Endodermal cell (in vitro differentiated cells): ENCODE measurements around the gene SFTPD. TPM values are rescaled to one million over a fixed set of nuclear protein-coding genes. Genes with fewer than 3 reads are reported as not detected.
"Not testable (repeated sequence)": the region's sequence is repeated elsewhere in the genome, so short reads cannot be mapped to it uniquely, and the experiment has no call there.

Experiments
- DNase-seq: peaks from one replicate; pipeline ENCODE4 v3.0.0-alpha.2; 2017
- H3K27ac ChIP-seq: 2 replicates; pipeline ENCODE4 v1.5.1; 2013; ENCODE audit warnings: mild to moderate bottlenecking, low read depth, low read length, moderate library complexity
- H3K27me3 ChIP-seq: 2 replicates; pipeline ENCODE4 v1.6.1; 2013; ENCODE audit warnings: mild to moderate bottlenecking, low read length, moderate library complexity; ENCODE audit not compliant: insufficient read depth, control insufficient read depth, poor library complexity, severe bottlenecking
- H3K36me3 ChIP-seq: 2 replicates; pipeline ENCODE4 v1.7.0; 2013; ENCODE audit warnings: mild to moderate bottlenecking, low read length, moderate library complexity; ENCODE audit not compliant: control insufficient read depth, insufficient read depth
- H3K4me1 ChIP-seq: one replicate; pipeline ENCODE4 v1.7.0; 2013; ENCODE audit warnings: low read length; ENCODE audit not compliant: control insufficient read depth, insufficient read depth
- H3K4me3 ChIP-seq: 2 replicates; pipeline ENCODE4 v1.5.1; 2013; ENCODE audit warnings: mild to moderate bottlenecking, low read length, moderate library complexity
- H3K9ac ChIP-seq: 2 replicates; pipeline ENCODE4 v1.6.1; 2013; ENCODE audit warnings: mild to moderate bottlenecking, low read length, moderate library complexity; ENCODE audit not compliant: poor library complexity, severe bottlenecking; ENCODE audit errors: extremely low read depth
- H3K9me3 ChIP-seq: 2 replicates; pipeline ENCODE4 v1.6.1; 2013; ENCODE audit warnings: mild to moderate bottlenecking, low read length, moderate library complexity; ENCODE audit not compliant: control insufficient read depth
- H3K27ac Mint-ChIP-seq: 2 replicates; pipeline ENCODE4 v1.8.0; 2020; ENCODE audit warnings: mixed read lengths
- H3K27me3 Mint-ChIP-seq: 2 replicates; pipeline ENCODE4 v1.8.0; 2021; ENCODE audit warnings: mild to moderate bottlenecking, mixed read lengths; ENCODE audit not compliant: insufficient read depth
- H3K36me3 Mint-ChIP-seq: 2 replicates; pipeline ENCODE4 v1.8.0; 2020; ENCODE audit warnings: low read depth, mixed read lengths
- H3K4me1 Mint-ChIP-seq: 2 replicates; pipeline ENCODE4 v1.8.0; 2020; ENCODE audit warnings: mixed read lengths
- H3K4me3 Mint-ChIP-seq: 2 replicates; pipeline ENCODE4 v1.8.0; 2020; ENCODE audit warnings: mild to moderate bottlenecking, moderate library complexity, mixed read lengths
- H3K9me3 Mint-ChIP-seq: 2 replicates; pipeline ENCODE4 v1.8.0; 2020; ENCODE audit warnings: mild to moderate bottlenecking, mixed read lengths
- CTCF ChIP-seq: fragments of 200-600 bp; sonication (generic); conservative IDR thresholded peaks from 2 replicates; pipeline ENCODE4 v1.5.0; 2021; ENCODE audit warnings: antibody characterized with exemption, mild to moderate bottlenecking
- WGBS, 2 experiments: methylation state at CpG; one replicate each; pipeline versions ENCODE4 v1.1.5 to v1.1.7; 2013; ENCODE audit warnings: missing lambda C conversion rate in 2 of 2, mixed read lengths in 1 of 2; ENCODE audit not compliant: insufficient coverage in 1 of 2, insufficient read length in 1 of 2; 5-methylcytosine and 5-hydroxymethylcytosine counted together
- total RNA-seq, 2 donors: library from RNA; stranded (reverse); fragmentation: NEBNext Ultra II Directional in 1 of 2; extraction: Animal tissue kit (Norgen Biotek cat#: 25700) in 1 of 2; gene quantifications; 2 replicates in 1 of 2; 3 replicates in 1 of 2; pipeline ENCODE4 v1.2.1, GENCODE V29; 2021

SFTPD gene
- total RNA-seq, 2 donors from 2014 or later, result 0.42 to 0.86 TPM

GRCh38 chr10:79923145-79923544 lies 25.8 kb downstream of the SFTPD start:
- Mint-ChIP-seq H3K4me3 (no peak overlapping the region), H3K9me3 (peaks cover 12% of the 10 kb centered on the region), H3K4me1 (no peaks in the 10 kb centered on the region), H3K36me3 (peaks cover 11% of the 10 kb centered on the region), H3K27me3 (peaks cover 5% of the 10 kb centered on the region), H3K27ac (no peak overlapping the region)
- Histone ChIP-seq H3K27ac (no peak overlapping the region), H3K4me3 (no peak overlapping the region), H3K9me3 (no peaks in the 10 kb centered on the region), H3K27me3 (no peaks in the 10 kb centered on the region), H3K4me1 (no peaks in the 10 kb centered on the region), H3K9ac (no peak overlapping the region), H3K36me3 (no peaks in the 10 kb centered on the region)
- DNase-seq, result peak; percentile 13
- 95 to 100% methylated on average over 3 of the region's 3 CpGs for WGBS, 2 experiments
- TF ChIP-seq CTCF, result no peak

GRCh38 chr10:79922011-79922412 lies 26.9 kb downstream of the SFTPD start:
- H3K9ac ChIP-seq, H3K4me1 ChIP-seq, H3K9me3 Mint-ChIP-seq, H3K4me3 ChIP-seq, H3K4me3 Mint-ChIP-seq, H3K27me3 ChIP-seq, H3K27ac Mint-ChIP-seq, H3K27me3 Mint-ChIP-seq, H3K36me3 ChIP-seq, H3K27ac ChIP-seq, H3K9me3 ChIP-seq, DNase-seq, H3K4me1 Mint-ChIP-seq: not testable (repeated sequence)
- H3K36me3 Mint-ChIP-seq, result peaks cover 11% of the 10 kb centered on the region
- WGBS, 2 experiments, result 95% methylated on average over 3 of the region's 6 CpGs; no CpG with 5 or more reads in 1 of the 2 experiments

GRCh38 chr10:79915838-79916237 lies 33.1 kb downstream of the SFTPD start:
- not testable (repeated sequence) for H3K9me3 ChIP-seq, H3K36me3 ChIP-seq, H3K36me3 Mint-ChIP-seq, H3K4me1 Mint-ChIP-seq, H3K27ac Mint-ChIP-seq, H3K9ac ChIP-seq, H3K9me3 Mint-ChIP-seq, H3K27me3 ChIP-seq, H3K4me3 ChIP-seq, H3K27me3 Mint-ChIP-seq, H3K4me3 Mint-ChIP-seq, H3K4me1 ChIP-seq, H3K27ac ChIP-seq, DNase-seq
- 90% methylated on average over 2 of the region's 2 CpGs; no CpG with 5 or more reads in 1 of the 2 experiments for WGBS, 2 experiments

GRCh38 chr10:79914512-79914911 lies 34.4 kb downstream of the SFTPD start:
- H3K36me3 Mint-ChIP-seq, H3K27me3 Mint-ChIP-seq, H3K4me3 Mint-ChIP-seq, H3K9me3 ChIP-seq, H3K36me3 ChIP-seq, DNase-seq, H3K9me3 Mint-ChIP-seq, H3K27ac Mint-ChIP-seq, H3K4me1 Mint-ChIP-seq, H3K4me1 ChIP-seq, H3K9ac ChIP-seq, H3K4me3 ChIP-seq, H3K27me3 ChIP-seq, H3K27ac ChIP-seq: not testable (repeated sequence)
- WGBS, 2 experiments, result no CpG with 5 or more reads among the region's 1 CpG
- peak; percentile 64 for TF ChIP-seq CTCF
